ENCODE results near the gene GLIS2. TPM values are rescaled to one million over a fixed set of nuclear protein-coding genes. Genes with fewer than 3 reads are reported as not detected.

Gene GLIS2
- total RNA-seq, 1 donor from 2014 or later, result 16.5 TPM

- Mint-ChIP-seq H3K27ac (ENCODE audit: unreplicated experiment) (no peak overlapping the region), H3K36me3 (ENCODE audit: unreplicated experiment) (no peaks in the 10 kb centered on the region), H3K27me3 (ENCODE audit: unreplicated experiment) (peaks cover 14% of the 10 kb centered on the region), H3K4me1 (ENCODE audit: low read depth, unreplicated experiment) (peaks cover 7% of the 10 kb centered on the region), H3K4me3 (ENCODE audit: unreplicated experiment) (no peak overlapping the region), H3K9me3 (ENCODE audit: unreplicated experiment) (peaks cover 9% of the 10 kb centered on the region)
- no peak for TF ChIP-seq CTCF (IDR thresholded peaks at IDR 0.05; ENCODE audit: partially characterized antibody, unreplicated experiment)
- DNase-seq, result no peak
These were observed 71.9 kb downstream of the GLIS2 start for GRCh38 chr16:4387781-4388180.

- Mint-ChIP-seq H3K27me3 (ENCODE audit: unreplicated experiment) (peaks cover 13% of the 10 kb centered on the region), H3K36me3 (ENCODE audit: unreplicated experiment) (no peaks in the 10 kb centered on the region), H3K4me1 (ENCODE audit: low read depth, unreplicated experiment) (peaks cover 7% of the 10 kb centered on the region), H3K9me3 (ENCODE audit: unreplicated experiment) (peaks cover 7% of the 10 kb centered on the region), H3K4me3 (ENCODE audit: unreplicated experiment) (no peak overlapping the region), H3K27ac (ENCODE audit: unreplicated experiment) (no peak overlapping the region)
- no peak for TF ChIP-seq CTCF (IDR thresholded peaks at IDR 0.05; ENCODE audit: partially characterized antibody, unreplicated experiment)
- DNase-seq, result no peak
These were observed 72.6 kb downstream of the GLIS2 start for GRCh38 chr16:4388271-4389021.

Other genes with a start within 250 kb of the GLIS2 start
- gene ADCY9, start 199.6 kb upstream of the GLIS2 start, total RNA-seq (ENCODE audit: unreplicated experiment), result 30.4 TPM
- 0.37 TPM for gene SRL, start 74.0 kb upstream of the GLIS2 start, total RNA-seq (ENCODE audit: unreplicated experiment)
- 13.0 TPM for gene TFAP4, start 43.0 kb upstream of the GLIS2 start, total RNA-seq (ENCODE audit: unreplicated experiment)
- 33.1 TPM for gene PAM16, start 35.3 kb downstream of the GLIS2 start, total RNA-seq (ENCODE audit: unreplicated experiment)
- 4.1 TPM for gene VASN, start 55.8 kb downstream of the GLIS2 start, total RNA-seq (ENCODE audit: unreplicated experiment)
- gene CORO7, start 100.5 kb downstream of the GLIS2 start, total RNA-seq (ENCODE audit: unreplicated experiment), result 200 TPM
- gene DNAJA3, start 109.8 kb downstream of the GLIS2 start, total RNA-seq (ENCODE audit: unreplicated experiment), result 32.6 TPM
- 38.3 TPM for gene NMRAL1, start 158.6 kb downstream of the GLIS2 start, total RNA-seq (ENCODE audit: unreplicated experiment)
- 76.0 TPM for gene HMOX2, start 160.3 kb downstream of the GLIS2 start, total RNA-seq (ENCODE audit: unreplicated experiment)
- 51.6 TPM for gene CDIP1, start 222.7 kb downstream of the GLIS2 start, total RNA-seq (ENCODE audit: unreplicated experiment)
- gene C16orf96, start 240.3 kb downstream of the GLIS2 start, total RNA-seq (ENCODE audit: unreplicated experiment), result 0.83 TPM